Activated CD4-positive, alpha-beta memory T cell treated with anti-CD3 and anti-CD28 coated beads for 36 hours (primary cell): ENCODE results near the gene KRT33B. TPM values are rescaled to one million over a fixed set of nuclear protein-coding genes. Genes with fewer than 3 reads are reported as not detected.
"Not testable (repeated sequence)": the region's sequence is repeated elsewhere in the genome, so short reads cannot be mapped to it uniquely, and the experiment has no call there.

Experiments
- CTCF ChIA-PET: fragments of 350-600 bp; sonication (Branson Sonifier 250); formaldehyde crosslinking; loops from one replicate; lab custom pipeline; 2021; ENCODE audit warnings: antibody characterized with exemption, inconsistent platforms; lab: Charles Lee
- POLR2A ChIA-PET: fragments of 350-600 bp; sonication (Branson Sonifier 250); formaldehyde crosslinking; loops from one replicate; lab custom pipeline; 2021; ENCODE audit warnings: antibody characterized with exemption; lab: Charles Lee
- DNase-seq: peaks from one replicate; pipeline ENCODE4 v3.0.0-alpha.2; 2020
- H3K27ac Mint-ChIP-seq: one replicate; pipeline ENCODE4 v1.8.0; 2021; ENCODE audit warnings: mixed read lengths
- H3K27me3 Mint-ChIP-seq: one replicate; pipeline ENCODE4 v1.8.0; 2021; ENCODE audit warnings: mixed read lengths
- H3K36me3 Mint-ChIP-seq: one replicate; pipeline ENCODE4 v1.8.0; 2021; ENCODE audit warnings: mixed read lengths
- H3K4me1 Mint-ChIP-seq: one replicate; pipeline ENCODE4 v1.8.0; 2021; ENCODE audit warnings: low read depth, mixed read lengths
- H3K4me3 Mint-ChIP-seq: one replicate; pipeline ENCODE4 v1.8.0; 2021; ENCODE audit warnings: mild to moderate bottlenecking, mixed read lengths
- H3K9me3 Mint-ChIP-seq: one replicate; pipeline ENCODE4 v1.8.0; 2021; ENCODE audit warnings: mixed read lengths
- intact Hi-C: fragments of 100-400 bp; cut with micrococcal nuclease; formaldehyde crosslinking; loops from one replicate; pipeline ENCODE4 v1.15.1; 2023
- total RNA-seq, 2 experiments: library from RNA; stranded (reverse); gene quantifications; one replicate each; pipeline ENCODE4 v1.2.3, GENCODE V29; 2021

KRT33B gene
- total RNA-seq, 2 experiments from 2014 or later = not detected

DNA sequence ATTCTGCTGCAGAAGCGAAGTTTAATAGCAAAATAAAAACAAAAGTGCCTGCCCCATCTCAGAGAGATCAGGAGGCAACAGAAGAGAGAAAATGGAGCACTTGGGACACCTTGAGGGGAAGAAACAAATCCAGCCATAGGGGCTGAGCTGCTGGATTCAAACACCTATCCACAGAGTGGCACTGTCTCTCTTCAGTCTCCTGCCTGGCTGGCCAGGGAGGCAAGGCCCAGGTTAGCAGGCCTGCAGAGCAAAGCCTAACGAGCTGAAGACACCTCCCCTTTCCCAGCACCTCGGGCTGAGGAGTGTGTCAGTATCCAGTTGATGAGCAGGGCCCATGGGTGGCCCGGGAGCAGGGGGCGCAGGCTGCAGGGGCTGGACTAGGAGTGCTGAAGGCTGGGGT is 36.6 kb upstream of the KRT33B start:
- H3K27me3 Mint-ChIP-seq = no peaks in the 10 kb centered on the region
- ChIA-PET POLR2A (interaction anchor here (1.7 kb wide), 1 partner anchor 283 kb away, joined by 4 read pairs; no protein-coding TSS in a partner anchor), CTCF (interaction anchor here (4.5 kb wide), 1 partner anchor 143 kb away, joined by 24 read pairs; no protein-coding TSS in a partner anchor)
- H3K9me3 Mint-ChIP-seq = no peaks in the 10 kb centered on the region
- no peaks in the 10 kb centered on the region for H3K36me3 Mint-ChIP-seq
- H3K27ac Mint-ChIP-seq = no peak overlapping the region
- no peak for DNase-seq
- no peak overlapping the region for H3K4me3 Mint-ChIP-seq
- intact Hi-C loops = loop anchor here (10.0 kb wide), 1 partner anchor 89 kb away; no protein-coding TSS in a partner anchor
- peaks cover 45% of the 10 kb centered on the region for H3K4me1 Mint-ChIP-seq

DNA sequence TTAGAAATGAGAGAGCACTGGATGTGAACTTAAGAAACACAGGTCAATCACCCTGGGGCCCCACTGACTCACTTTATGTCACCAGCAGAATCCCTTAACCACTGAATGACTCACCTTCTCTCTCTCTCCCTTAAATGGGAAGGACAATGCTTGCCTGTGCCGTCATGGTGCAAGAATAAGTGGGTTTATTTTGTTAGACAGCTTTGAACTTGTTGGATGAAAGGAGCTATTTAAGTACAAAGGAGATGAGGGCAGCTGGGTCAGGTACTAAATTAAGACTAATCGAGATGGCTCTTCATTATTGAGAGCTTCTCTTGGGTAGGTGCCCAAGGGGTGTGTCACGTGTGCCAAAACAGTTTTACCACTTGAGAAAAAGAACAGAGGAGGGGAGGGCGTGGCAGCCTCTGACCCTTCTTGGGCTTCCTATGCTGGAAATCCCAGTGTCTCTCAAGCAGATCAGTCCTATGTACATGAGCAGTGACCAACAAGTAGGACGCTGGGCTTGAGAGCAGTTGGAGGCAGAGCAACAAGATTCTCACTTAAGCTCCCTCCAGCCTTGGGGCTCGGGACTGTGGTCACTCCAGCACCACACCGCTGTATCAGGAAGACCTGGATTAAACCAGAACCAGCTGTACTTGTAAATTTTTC is 34.5 kb upstream of the KRT33B start:
- H3K27me3 Mint-ChIP-seq = no peaks in the 10 kb centered on the region
- DNase-seq = peak; percentile 84
- intact Hi-C loops = loop anchor here (1.0 to 10.0 kb wide), 4 partner anchors 91 to 862 kb away; no protein-coding TSS in a partner anchor
- H3K4me1 Mint-ChIP-seq = peaks cover 43% of the 10 kb centered on the region
- CTCF ChIA-PET = interaction anchor here (1.0 to 4.5 kb wide), 10 partner anchors 8 to 275 kb away, joined by 3 to 24 read pairs (median 4); no protein-coding TSS in a partner anchor
- POLR2A ChIA-PET = interaction anchor here (0.5 to 2.1 kb wide), 5 partner anchors 10 to 1119 kb away, joined by 3 to 6 read pairs (median 3); no protein-coding TSS in a partner anchor
- H3K4me3 Mint-ChIP-seq = no peak overlapping the region
- no peaks in the 10 kb centered on the region for H3K9me3 Mint-ChIP-seq
- H3K36me3 Mint-ChIP-seq = no peaks in the 10 kb centered on the region
- H3K27ac Mint-ChIP-seq = peak overlapping the region; percentile 86

DNA sequence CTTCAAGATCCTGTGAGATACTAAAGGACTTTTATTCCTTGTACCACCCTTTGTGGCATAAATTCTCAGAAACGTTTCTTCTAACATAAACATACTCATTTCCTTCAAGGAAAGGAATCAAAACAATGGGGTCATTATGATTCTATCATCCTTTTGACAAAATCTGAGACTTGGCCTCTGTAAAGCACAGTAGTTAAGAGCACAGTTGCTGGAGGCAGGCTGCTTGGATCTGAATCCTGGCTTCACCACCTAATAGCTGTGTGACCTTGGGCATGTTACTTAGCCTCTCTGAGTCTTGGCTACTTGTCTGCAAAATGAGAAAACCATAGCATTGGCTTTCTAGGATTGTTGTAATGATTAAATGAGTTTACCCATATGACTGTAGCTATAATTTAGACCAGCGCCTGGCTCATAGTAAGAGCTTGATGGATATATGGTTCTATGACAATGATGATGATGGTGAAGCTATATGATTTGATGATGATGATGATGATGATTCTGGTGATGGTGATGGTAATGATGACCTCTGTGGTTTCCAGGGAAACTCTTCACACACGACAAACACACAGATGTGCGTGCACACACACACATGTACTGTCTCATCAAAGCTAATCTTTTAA is 33.9 kb upstream of the KRT33B start:
- Mint-ChIP-seq H3K36me3 (no peaks in the 10 kb centered on the region), H3K4me1 (peaks cover 38% of the 10 kb centered on the region), H3K27me3 (no peaks in the 10 kb centered on the region), H3K4me3 (peak overlapping the region; percentile 17), H3K9me3 (no peaks in the 10 kb centered on the region), H3K27ac (peak overlapping the region; percentile 86)
- ChIA-PET CTCF (interaction anchor here (1.0 to 4.5 kb wide), 7 partner anchors 9 to 275 kb away, joined by 3 to 24 read pairs (median 8); no protein-coding TSS in a partner anchor), POLR2A (interaction anchor here (0.5 to 2.1 kb wide), 4 partner anchors 11 to 1119 kb away, joined by 3 to 6 read pairs (median 3); no protein-coding TSS in a partner anchor)
- intact Hi-C loops = loop anchor here (1.0 to 10.0 kb wide), 5 partner anchors 62 to 861 kb away; no protein-coding TSS in a partner anchor
- DNase-seq = peak; percentile 44

GRCh38 chr17:41402161-41402560 is 32.5 kb upstream of the KRT33B start:
- peak overlapping the region; percentile 86 for H3K27ac Mint-ChIP-seq
- no peaks in the 10 kb centered on the region for H3K27me3 Mint-ChIP-seq
- peaks cover 36% of the 10 kb centered on the region for H3K4me1 Mint-ChIP-seq
- ChIA-PET POLR2A (no interaction called here), CTCF (no interaction called here)
- intact Hi-C loops = loop anchor here (5.0 to 10.0 kb wide), 3 partner anchors 93 to 860 kb away; no protein-coding TSS in a partner anchor
- H3K36me3 Mint-ChIP-seq = no peaks in the 10 kb centered on the region
- H3K9me3 Mint-ChIP-seq = no peaks in the 10 kb centered on the region
- H3K4me3 Mint-ChIP-seq = peak overlapping the region; percentile 3
- no peak for DNase-seq

GRCh38 chr17:41396996-41397660 is 27.5 kb upstream of the KRT33B start, which contains the start of gene KRT31:
KRT31 (minus strand) TSS chr17:41397608; CDS start chr17:41397539, 69 bp downstream.
- Mint-ChIP-seq H3K4me3 (no peak within 1 kb of the TSS), H3K27me3 (peaks cover under 1% of the 10 kb centered on the region), H3K4me1 (peaks cover 6% of the 10 kb centered on the region), H3K9me3 (no peaks in the 10 kb centered on the region), H3K27ac (no peak within 1 kb of the TSS), H3K36me3 (no peaks in the 10 kb centered on the region)
- intact Hi-C loops = no loop called here
- ChIA-PET POLR2A (no interaction called here), CTCF (no interaction called here)
- no peak for DNase-seq

GRCh38 chr17:41396340-41396739 is 26.7 kb upstream of the KRT33B start:
- Mint-ChIP-seq H3K27me3 (peaks cover 3% of the 10 kb centered on the region), H3K9me3 (no peaks in the 10 kb centered on the region), H3K27ac (no peak overlapping the region), H3K4me3 (no peak overlapping the region), H3K4me1 (peaks cover 4% of the 10 kb centered on the region), H3K36me3 (peaks cover 2% of the 10 kb centered on the region)
- intact Hi-C loops = no loop called here
- DNase-seq = no peak
- ChIA-PET CTCF (no interaction called here), POLR2A (interaction anchor here (0.7 kb wide), 1 partner anchor 34 kb away, joined by 3 read pairs; no protein-coding TSS in a partner anchor)

DNA sequence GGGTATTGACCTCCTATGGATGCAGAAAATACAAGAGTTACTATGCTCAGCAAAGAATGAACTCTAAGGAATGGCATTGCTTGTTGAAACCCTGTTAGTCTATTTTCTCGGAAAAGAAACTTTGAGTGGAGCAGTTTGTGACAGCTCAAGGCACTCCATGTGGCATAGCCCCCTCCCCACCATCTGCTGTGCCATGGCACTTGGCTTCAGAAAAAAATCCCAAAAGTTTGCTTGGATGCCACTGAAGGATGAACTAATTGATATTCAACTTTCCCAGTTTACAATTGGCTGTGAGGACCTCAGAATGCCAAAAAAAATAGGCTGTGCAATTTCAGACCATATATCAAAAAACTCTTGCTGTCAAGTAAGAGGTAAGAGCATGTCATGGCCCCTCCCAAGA is 26.0 kb upstream of the KRT33B start:
- ChIA-PET CTCF (no interaction called here), POLR2A (interaction anchor here (0.7 kb wide), 1 partner anchor 35 kb away, joined by 3 read pairs; no protein-coding TSS in a partner anchor)
- H3K36me3 Mint-ChIP-seq = peaks cover 2% of the 10 kb centered on the region
- peaks cover 3% of the 10 kb centered on the region for H3K27me3 Mint-ChIP-seq
- no peak overlapping the region for H3K4me3 Mint-ChIP-seq
- intact Hi-C loops = no loop called here
- peaks cover 4% of the 10 kb centered on the region for H3K4me1 Mint-ChIP-seq
- H3K9me3 Mint-ChIP-seq = no peaks in the 10 kb centered on the region
- H3K27ac Mint-ChIP-seq = no peak overlapping the region
- no peak for DNase-seq

DNA sequence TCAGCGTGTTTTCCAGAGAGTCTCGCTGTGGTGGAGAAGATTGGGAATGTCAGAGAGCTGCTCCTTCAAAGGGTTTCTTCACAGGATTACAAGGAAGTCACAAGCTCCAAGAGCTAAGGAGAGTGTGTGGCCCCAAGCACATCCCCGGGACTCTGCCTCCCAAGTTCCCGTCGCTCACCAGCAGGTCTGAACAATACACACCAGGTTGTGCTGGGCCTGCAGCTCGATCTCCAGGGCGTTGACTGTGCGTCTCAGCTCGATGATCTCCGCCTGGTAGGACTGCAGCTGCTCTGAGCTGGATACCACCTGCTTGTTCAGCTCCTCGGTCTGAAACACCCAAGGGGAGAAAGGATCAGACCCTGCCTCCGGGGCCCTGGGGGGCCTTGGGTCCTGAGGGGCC is 25.4 kb upstream of the KRT33B start:
- H3K27me3 Mint-ChIP-seq, H3K27ac Mint-ChIP-seq, H3K4me1 Mint-ChIP-seq, H3K9me3 Mint-ChIP-seq, CTCF ChIA-PET, POLR2A ChIA-PET, H3K36me3 Mint-ChIP-seq, DNase-seq, intact Hi-C loops, H3K4me3 Mint-ChIP-seq: not testable (repeated sequence)

DNA sequence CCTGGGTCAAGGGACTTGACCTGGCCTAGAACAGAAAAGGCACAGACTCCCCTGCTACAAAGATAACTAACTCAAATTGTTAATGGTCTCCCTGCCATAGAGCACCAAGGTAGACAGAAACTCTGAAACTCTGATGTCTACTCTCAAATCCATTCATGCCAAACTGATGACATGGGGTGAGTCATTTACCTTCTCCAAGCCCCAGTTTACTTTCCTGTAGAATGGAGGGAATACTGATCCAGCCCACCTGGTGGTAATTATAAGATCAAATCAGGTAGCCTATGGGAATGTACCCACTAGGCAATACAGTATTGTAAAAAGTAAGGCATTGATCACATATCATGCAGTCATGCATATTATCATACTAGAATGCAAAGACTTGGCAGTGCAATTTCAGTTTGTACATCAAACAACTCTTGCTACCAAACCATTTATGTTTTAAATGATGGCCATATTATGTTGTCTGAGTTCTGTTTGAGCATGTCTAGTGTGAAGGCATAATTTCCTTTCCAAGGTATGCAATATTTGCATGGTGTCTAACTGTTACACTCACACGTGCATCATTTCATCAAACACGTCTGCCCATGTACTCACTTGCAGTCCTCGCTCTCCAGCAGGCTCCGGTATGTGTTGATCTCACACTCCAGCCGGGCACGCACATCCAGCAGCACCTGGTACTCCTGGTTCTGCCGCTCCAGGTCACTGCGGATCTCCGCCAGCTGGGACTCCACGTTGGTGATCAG is 24.8 kb upstream of the KRT33B start:
- no peak for DNase-seq
- Mint-ChIP-seq H3K4me1 (peaks cover 2% of the 10 kb centered on the region), H3K36me3 (peaks cover 2% of the 10 kb centered on the region), H3K27ac (no peak overlapping the region), H3K4me3 (no peak overlapping the region), H3K27me3 (peaks cover 4% of the 10 kb centered on the region), H3K9me3 (no peaks in the 10 kb centered on the region)
- POLR2A ChIA-PET = no interaction called here
- CTCF ChIA-PET = no interaction called here
- intact Hi-C loops = no loop called here

- no peak for DNase-seq
- intact Hi-C loops = no loop called here
- H3K9me3 Mint-ChIP-seq = no peaks in the 10 kb centered on the region
- CTCF ChIA-PET = no interaction called here
- no peak overlapping the region for H3K4me3 Mint-ChIP-seq
- peaks cover 7% of the 10 kb centered on the region for H3K27me3 Mint-ChIP-seq
- peaks cover 2% of the 10 kb centered on the region for H3K36me3 Mint-ChIP-seq
- POLR2A ChIA-PET = no interaction called here
- no peaks in the 10 kb centered on the region for H3K4me1 Mint-ChIP-seq
- no peak overlapping the region for H3K27ac Mint-ChIP-seq
Measured at GRCh38 chr17:41393826-41394225, 24.2 kb upstream of the KRT33B start.

GRCh38 chr17:41393294-41393693 is 23.7 kb upstream of the KRT33B start:
- Mint-ChIP-seq H3K36me3 (peaks cover 2% of the 10 kb centered on the region), H3K27me3 (peaks cover 7% of the 10 kb centered on the region), H3K4me3 (no peak overlapping the region), H3K4me1 (no peaks in the 10 kb centered on the region), H3K27ac (no peak overlapping the region), H3K9me3 (no peaks in the 10 kb centered on the region)
- POLR2A ChIA-PET = no interaction called here
- no peak for DNase-seq
- intact Hi-C loops = no loop called here
- CTCF ChIA-PET = no interaction called here
